Erythroblast (primary cell): ENCODE measurements around the gene MAP3K9.

Experiments used
- GATA1 ChIP-seq: IDR thresholded peaks from 2 replicates; pipeline ENCODE4 v1.6.1; 2011; ENCODE audit warnings: low read depth, mild to moderate bottlenecking, control low read depth, low read length, moderate library complexity
- POLR2A ChIP-seq: IDR thresholded peaks from 2 replicates; pipeline ENCODE4 v1.6.1; 2011; ENCODE audit warnings: mild to moderate bottlenecking, low read length

- no peak for TF ChIP-seq POLR2A
- no peak for TF ChIP-seq GATA1
Observed at GRCh38 chr14:70716483-70716882, 92.8 kb downstream of the MAP3K9 start.
